DOHH2 (cell line): ENCODE measurements around the gene NBDY.
"Not testable (repeated sequence)": the region's sequence is repeated elsewhere in the genome, so short reads cannot be mapped to it uniquely, and the experiment has no call there.

Experiments used
- H3F3A ChIP-seq: fragments of 200-600 bp; sonication (generic), shearing (Covaris generic); 2 replicates; pipeline ENCODE4 v1.6.0; 2016; ENCODE audit warnings: antibody characterized with exemption, mild to moderate bottlenecking; ENCODE audit not compliant: control insufficient read depth, insufficient read depth
- H3K27ac ChIP-seq: fragments of 200-600 bp; sonication (generic); 2 replicates; pipeline ENCODE4 v1.5.1; 2014; ENCODE audit warnings: low read depth, mild to moderate bottlenecking, low read length, moderate library complexity
- H3K27me3 ChIP-seq: fragments of 200-600 bp; sonication (generic); 2 replicates; pipeline ENCODE4 v1.6.1; 2014; ENCODE audit warnings: mild to moderate bottlenecking, low read length, mixed read lengths; ENCODE audit not compliant: control insufficient read depth
- H3K36me3 ChIP-seq: fragments of 200-600 bp; sonication (generic); 2 replicates; pipeline ENCODE4 v1.6.1; 2014; ENCODE audit warnings: mild to moderate bottlenecking, low read length, moderate library complexity, mixed read lengths; ENCODE audit not compliant: control insufficient read depth
- H3K4me1 ChIP-seq: fragments of 200-600 bp; sonication (generic); 2 replicates; pipeline ENCODE4 v1.6.1; 2014; ENCODE audit warnings: mild to moderate bottlenecking, low read length, mixed read lengths; ENCODE audit not compliant: control insufficient read depth
- H3K4me2 ChIP-seq: fragments of 200-600 bp; sonication (generic); 2 replicates; pipeline ENCODE4 v1.6.0; 2014; ENCODE audit warnings: mild to moderate bottlenecking, low read length, moderate library complexity
- H3K4me3 ChIP-seq: fragments of 200-600 bp; sonication (generic); 2 replicates; pipeline ENCODE4 v1.5.1; 2014; ENCODE audit warnings: mild to moderate bottlenecking, low read length, mixed read lengths
- H3K79me2 ChIP-seq: fragments of 200-600 bp; sonication (generic); 2 replicates; pipeline ENCODE4 v1.6.1; 2014; ENCODE audit warnings: mild to moderate bottlenecking, low read length, mixed read lengths; ENCODE audit not compliant: control insufficient read depth
- H3K9me2 ChIP-seq: fragments of 200-600 bp; sonication (generic); replicated peaks from 2 replicates; pipeline ENCODE4 v1.6.1; 2014; ENCODE audit warnings: mild to moderate bottlenecking, low read length, mixed read lengths; ENCODE audit not compliant: control insufficient read depth
- H3K9me3 ChIP-seq: fragments of 200-600 bp; sonication (generic); 2 replicates; pipeline ENCODE4 v1.6.1; 2014; ENCODE audit warnings: antibody characterized with exemption, low read length, mixed read lengths; ENCODE audit not compliant: control insufficient read depth, insufficient read depth
- H4K20me1 ChIP-seq: fragments of 200-600 bp; sonication (generic); 2 replicates; pipeline ENCODE4 v1.6.0; 2014; ENCODE audit warnings: low read depth, mild to moderate bottlenecking, antibody characterized with exemption, low read length, moderate library complexity; ENCODE audit not compliant: control insufficient read depth, insufficient read depth
- CTCF ChIP-seq: fragments of 200-600 bp; sonication (generic); IDR thresholded peaks from one replicate; pipeline ENCODE4 v1.5.1; 2014; ENCODE audit warnings: antibody characterized with exemption, mild to moderate bottlenecking, low read depth, low read length; ENCODE audit not compliant: poor library complexity, severe bottlenecking
- EZH2phosphoT487 ChIP-seq: fragments of 200-600 bp; sonication (generic); IDR thresholded peaks from 2 replicates; pipeline ENCODE4 v1.6.1; 2017; ENCODE audit warnings: borderline replicate concordance, mild to moderate bottlenecking, antibody characterized with exemption, low read length, moderate library complexity, mixed read lengths

The NBDY gene

GRCh38 chrX:56805399-56805798, 76.4 kb downstream of the NBDY start:
- Histone ChIP-seq H4K20me1 (no peaks in the 10 kb centered on the region), H3K9me2 (no peaks in the 10 kb centered on the region), H3K27ac (no peak overlapping the region), H3K9me3 (no peaks in the 10 kb centered on the region), H3K79me2 (no peaks in the 10 kb centered on the region), H3K4me1 (no peaks in the 10 kb centered on the region), H3K4me2 (no peak overlapping the region), H3K27me3 (no peaks in the 10 kb centered on the region), H3K36me3 (no peaks in the 10 kb centered on the region), H3K4me3 (no peak overlapping the region), H3F3A (no peaks in the 10 kb centered on the region)
- no peak for TF ChIP-seq EZH2phosphoT487
- TF ChIP-seq CTCF: no peak

- H3K4me3 ChIP-seq, H3K4me1 ChIP-seq, H3K27ac ChIP-seq, H3K9me3 ChIP-seq, H3K79me2 ChIP-seq, H4K20me1 ChIP-seq, H3K36me3 ChIP-seq, H3F3A ChIP-seq, H3K27me3 ChIP-seq, H3K4me2 ChIP-seq, H3K9me2 ChIP-seq: not testable (repeated sequence)
Observed at GRCh38 chrX:56806176-56806575, 77.1 kb downstream of the NBDY start.

DNA sequence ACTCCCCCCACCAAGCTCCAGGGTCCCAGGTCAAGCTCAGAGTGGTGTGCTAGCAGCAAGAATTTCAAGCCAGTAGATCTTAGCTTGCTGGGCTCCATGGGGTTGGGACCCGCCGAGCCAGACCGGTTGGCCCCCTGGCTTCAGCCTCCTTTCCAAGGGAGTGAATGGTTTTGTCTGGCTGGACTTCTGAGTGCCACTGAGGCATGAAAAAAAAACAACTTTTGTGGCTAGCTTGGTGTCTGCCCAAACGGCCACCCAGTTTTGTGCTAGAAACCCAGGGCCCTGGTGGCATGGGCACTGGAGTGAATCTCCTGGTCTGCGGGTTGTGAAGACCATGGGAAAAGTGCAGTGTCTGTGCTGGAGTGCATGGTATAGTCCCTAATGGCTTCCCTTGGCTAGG, 82.6 kb downstream of the NBDY start:
- Histone ChIP-seq H3K4me2 (no peak overlapping the region), H3K27me3 (no peaks in the 10 kb centered on the region), H4K20me1 (no peaks in the 10 kb centered on the region), H3K4me3 (no peak overlapping the region), H3K4me1 (no peaks in the 10 kb centered on the region), H3K9me2 (no peaks in the 10 kb centered on the region), H3K36me3 (no peaks in the 10 kb centered on the region), H3K79me2 (no peaks in the 10 kb centered on the region), H3F3A (no peaks in the 10 kb centered on the region), H3K27ac (no peak overlapping the region), H3K9me3 (no peaks in the 10 kb centered on the region)
- TF ChIP-seq EZH2phosphoT487 (no peak), CTCF (no peak)

DNA sequence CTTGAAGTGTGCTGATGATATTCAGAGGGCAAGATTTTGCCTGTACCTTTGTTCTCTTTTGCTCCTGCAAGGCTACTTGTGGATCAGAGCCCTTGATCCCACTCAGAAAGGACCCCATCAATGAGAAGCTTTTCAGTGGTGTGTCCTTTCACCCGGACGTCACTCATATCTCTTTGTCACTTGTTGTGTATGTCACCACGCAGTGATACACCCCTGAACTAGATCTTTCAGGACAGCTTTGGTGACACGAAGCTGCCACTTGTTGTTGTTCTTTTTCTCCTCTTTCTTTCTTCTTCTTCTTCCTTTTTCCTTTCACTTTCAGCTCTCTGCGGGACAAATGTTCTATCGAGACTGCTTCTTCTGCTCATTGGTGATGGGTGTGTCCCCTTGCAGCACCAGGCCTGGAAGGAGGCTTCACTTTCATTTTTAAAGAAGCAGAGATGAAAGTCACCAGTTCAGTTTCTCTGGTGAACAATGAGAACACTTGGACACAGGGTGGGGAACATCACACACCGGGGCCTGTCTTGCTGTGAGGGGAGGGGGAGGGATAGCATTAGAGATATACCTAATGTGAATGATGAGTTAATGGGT, 83.6 kb downstream of the NBDY start:
- no peaks in the 10 kb centered on the region for H3F3A ChIP-seq
- H3K4me3 ChIP-seq: no peak overlapping the region
- no peak overlapping the region for H3K4me2 ChIP-seq
- TF ChIP-seq CTCF (no peak), EZH2phosphoT487 (no peak)
- no peaks in the 10 kb centered on the region for H3K36me3 ChIP-seq
- H3K9me3 ChIP-seq: no peaks in the 10 kb centered on the region
- H3K9me2 ChIP-seq: no peaks in the 10 kb centered on the region
- H3K4me1 ChIP-seq: no peaks in the 10 kb centered on the region
- H3K27ac ChIP-seq: no peak overlapping the region
- no peaks in the 10 kb centered on the region for H3K27me3 ChIP-seq
- H3K79me2 ChIP-seq: no peaks in the 10 kb centered on the region
- H4K20me1 ChIP-seq: no peaks in the 10 kb centered on the region
